Upper lobe of left lung (tissue), 4 donors: ENCODE data around the gene NAV2.

Source experiments
- CTCF ChIP-seq, 6 experiments: fragments of 450-650 bp in 4 of 6; fragments of 200-600 bp in 2 of 6; sonication (generic) in 2 of 6; IDR thresholded peaks; one replicate each; pipeline ENCODE4 v1.5.1; 2016 to 2019; ENCODE audit warnings: antibody characterized with exemption in 6 of 6
- POLR2A ChIP-seq, 4 donors: fragments of 450-650 bp; IDR thresholded peaks; one replicate each; pipeline ENCODE4 v1.5.1; 2016 to 2017; ENCODE audit warnings: antibody characterized with exemption in 4 of 4, mild to moderate bottlenecking in 2 of 4

GRCh38 chr11:20036626-20037335, 324.1 kb downstream of the NAV2 start:
- TF ChIP-seq CTCF (IDR thresholded peaks at IDR 0.05) (no peak), POLR2A (IDR thresholded peaks at IDR 0.05) (no peak)
